Motor neuron (in vitro differentiated cells): ENCODE data around the gene GPR26. TPM values are rescaled to one million over a fixed set of nuclear protein-coding genes. Genes with fewer than 3 reads are reported as not detected.

Experiments used
- ATAC-seq, 8 experiments: fragments of 200-7000 bp; cut with Tn5 transposase; replicated peaks in 6 of 8; 2 replicates each; pipeline ENCODE4 v1.8.0; 2021; ENCODE audit warnings: mild to moderate bottlenecking in 8 of 8, moderate library complexity in 8 of 8
- H3K27ac ChIP-seq, 2 donors: fragments of 250-450 bp; sonication (Bioruptor Pico); 2 replicates each; pipeline ENCODE4 v1.9.0; 2021; ENCODE audit warnings: antibody characterized with exemption in 2 of 2, mild to moderate bottlenecking in 2 of 2, moderate library complexity in 1 of 2
- H3K4me1 ChIP-seq, 2 donors: fragments of 250-450 bp; sonication (Bioruptor Pico); replicated peaks in 1 of 2; 2 replicates each; pipeline ENCODE4 v1.6.1; 2021; ENCODE audit warnings: antibody characterized with exemption in 2 of 2, mild to moderate bottlenecking in 2 of 2, moderate library complexity in 1 of 2
- H3K4me3 ChIP-seq, 5 donors: fragments of 250-450 bp; sonication (Bioruptor Pico); 2 replicates each; pipeline ENCODE4 v1.9.0; 2021; ENCODE audit warnings: antibody characterized with exemption in 5 of 5, mild to moderate bottlenecking in 5 of 5, moderate library complexity in 4 of 5
- whole genome bisulfite sequencing, 10 experiments: fragments of 450-650 bp; shearing (Covaris generic); methylation state at CpG; one replicate each; pipeline ENCODE4 v1.0.0; 2022; 5-methylcytosine and 5-hydroxymethylcytosine counted together
- in situ Hi-C, 9 experiments: fragments of 400-800 bp; cut with MboI; loops; one replicate each; pipeline ENCODE4 v1.15.0; 2021; ENCODE audit warnings: low sequenced_read_pairs in 9 of 9, low pct_unique_long_range_greater_than_20kb in 2 of 9; ENCODE audit not compliant: unreplicated experiment in 9 of 9
- total RNA-seq, 8 experiments: library from RNA; unstranded; fragments of 300-600 nt; gene quantifications; 2 replicates each; pipeline versions ENCODE4 v1.2.3 to v1.2.4, GENCODE V29; 2022

GPR26 gene
- total RNA-seq, 8 experiments from 2014 or later = 0.04 to 0.36 (median 0.14) TPM

DNA sequence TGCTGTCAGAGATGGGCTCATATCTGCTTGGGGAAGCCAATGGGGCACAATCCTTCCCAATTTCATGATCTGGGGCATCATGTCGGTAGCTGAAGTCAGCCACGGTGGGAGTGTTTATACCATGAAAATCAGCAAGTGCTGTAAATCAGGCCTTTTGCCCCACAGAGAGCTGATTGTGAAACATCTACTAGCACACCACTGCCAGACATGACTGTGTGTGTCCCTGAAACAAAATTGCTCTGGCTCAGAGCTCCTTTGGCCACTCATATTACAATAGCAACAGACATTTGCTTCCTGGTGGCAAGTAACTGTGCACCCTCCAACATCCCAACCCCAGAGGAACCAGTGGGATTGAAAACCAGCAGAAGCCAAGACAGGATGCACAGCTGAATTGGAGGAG, 23.7 kb downstream of the GPR26 start:
- H3K27ac ChIP-seq = no peak overlapping the region
- no peak for ATAC-seq
- WGBS, 10 experiments = 0 to 63% (median 8%) methylated on average over 1 to 2 of the region's 2 CpGs; no CpG with 5 or more reads in 7 of the 10 experiments
- in situ Hi-C loops = no loop called here
- H3K4me1 ChIP-seq = no peaks in the 10 kb centered on the region
- H3K4me3 ChIP-seq = no peak overlapping the region

DNA sequence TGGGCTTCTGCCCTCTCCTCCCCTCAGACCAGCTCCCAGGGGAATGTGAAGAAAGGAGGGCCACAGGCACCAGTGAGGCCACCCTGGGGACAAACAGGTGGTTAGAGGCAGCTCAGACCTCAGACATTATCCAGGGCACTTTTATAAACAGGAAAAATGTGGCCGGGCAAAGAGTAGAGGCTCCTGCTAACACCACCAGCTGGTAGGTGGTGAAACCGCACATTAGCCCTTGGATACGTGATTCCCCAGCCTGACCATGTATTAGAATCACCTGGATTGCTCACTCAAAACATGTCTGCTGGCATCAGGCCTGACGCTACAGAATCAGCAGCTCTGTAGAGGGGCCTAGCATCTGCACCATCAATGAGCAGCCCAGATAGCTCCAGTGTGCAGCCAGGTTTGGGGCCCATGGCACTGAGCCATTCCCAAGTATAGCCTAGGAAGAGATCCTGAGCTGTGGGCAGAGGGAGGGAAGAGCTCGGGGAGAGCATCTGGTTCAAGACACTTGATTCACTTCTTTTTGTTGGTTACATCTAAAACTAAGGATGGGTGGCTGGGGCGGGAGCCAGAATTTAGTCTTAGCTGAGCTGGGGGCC, 37.1 kb downstream of the GPR26 start:
- in situ Hi-C loops = no loop called here
- WGBS, 10 experiments = 0 to 83% (median 67%) methylated on average over 1 to 5 of the region's 6 CpGs; no CpG with 5 or more reads in 3 of the 10 experiments
- no peak overlapping the region for H3K4me3 ChIP-seq
- no peaks in the 10 kb centered on the region for H3K4me1 ChIP-seq
- no peak overlapping the region for H3K27ac ChIP-seq
- ATAC-seq = no peak

DNA sequence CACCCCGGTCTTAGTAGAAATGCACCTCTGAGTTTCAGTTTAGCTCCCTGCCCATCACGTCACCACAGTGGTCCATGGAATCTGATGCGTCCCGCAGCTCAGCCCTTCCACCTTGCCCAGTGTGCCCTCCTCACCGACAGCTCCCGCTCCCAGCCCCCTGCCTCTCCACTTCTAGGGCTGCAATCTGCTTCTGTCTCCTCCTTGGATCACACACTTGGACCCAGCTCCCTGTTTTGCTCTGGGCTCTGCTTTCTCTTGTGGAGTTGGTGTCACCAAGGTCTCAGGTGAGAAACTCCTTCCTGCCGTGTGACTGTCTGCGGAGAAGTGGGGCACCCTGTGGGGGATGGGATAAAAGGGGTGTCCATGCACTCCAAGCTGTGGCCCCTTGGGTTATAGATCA, 37.9 kb downstream of the GPR26 start:
- Histone ChIP-seq H3K4me3 (no peak overlapping the region), H3K27ac (no peak overlapping the region), H3K4me1 (no peaks in the 10 kb centered on the region)
- in situ Hi-C loops = no loop called here
- ATAC-seq = no peak
- 70 to 100% (median 89%) methylated on average over 1 to 3 of the region's 8 CpGs; no CpG with 5 or more reads in 6 of the 10 experiments for WGBS, 10 experiments

DNA sequence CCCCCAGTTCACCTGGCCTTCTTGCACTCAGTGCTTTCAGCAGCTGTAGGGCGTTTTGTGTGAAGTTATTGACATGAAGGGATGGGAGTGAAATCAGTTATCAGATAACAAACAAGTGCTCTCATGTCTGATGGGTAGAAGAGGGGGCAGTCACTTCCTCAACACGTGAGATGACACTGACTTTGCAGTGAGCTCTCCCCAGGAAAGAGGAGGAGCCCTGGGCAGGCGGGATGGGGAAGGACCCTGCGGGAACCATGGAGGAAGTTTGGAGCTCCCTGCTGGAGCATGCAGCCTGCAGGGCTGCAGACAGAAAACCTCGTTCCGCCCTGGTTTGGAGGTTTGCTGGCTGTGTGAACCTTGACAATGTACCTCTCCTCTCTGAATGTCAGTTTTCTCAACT, 38.7 kb downstream of the GPR26 start:
- 0 to 50% (median 37%) methylated on average over 1 to 3 of the region's 6 CpGs; no CpG with 5 or more reads in 4 of the 10 experiments for WGBS, 10 experiments
- no peaks in the 10 kb centered on the region for H3K4me1 ChIP-seq
- in situ Hi-C loops = no loop called here

DNA sequence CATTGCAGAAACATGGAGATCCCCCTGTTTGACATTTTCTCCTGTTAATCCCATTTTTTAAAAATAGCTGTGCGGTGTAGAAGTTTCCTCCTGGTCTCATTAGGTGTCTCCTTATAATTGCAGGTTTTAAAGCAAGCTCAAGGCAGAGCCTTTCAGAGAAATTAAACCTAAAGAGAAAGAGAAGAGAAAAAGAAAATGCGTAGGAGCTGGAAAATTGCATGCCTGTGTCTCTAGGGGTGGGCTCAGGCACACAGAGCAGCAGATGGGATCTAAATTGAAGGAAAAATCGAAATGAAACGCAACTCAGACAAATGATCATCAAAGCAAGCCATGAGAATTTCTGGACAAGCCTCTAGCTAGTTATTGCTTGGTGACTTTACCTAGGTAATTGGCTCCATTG, 40.1 kb downstream of the GPR26 start:
- 16 to 78% (median 51%) methylated on average over 1 to 4 of the region's 4 CpGs; no CpG with 5 or more reads in 2 of the 10 experiments for WGBS, 10 experiments
- H3K4me3 ChIP-seq = no peak overlapping the region
- ATAC-seq = no peak
- H3K27ac ChIP-seq = no peak overlapping the region
- in situ Hi-C loops = no loop called here
- no peaks in the 10 kb centered on the region for H3K4me1 ChIP-seq

More for the DNA sequence above, 38.7 kb downstream of the GPR26 start:
- Histone ChIP-seq H3K27ac (no peak overlapping the region), H3K4me3 (no peak overlapping the region)
- no peak for ATAC-seq

DNA sequence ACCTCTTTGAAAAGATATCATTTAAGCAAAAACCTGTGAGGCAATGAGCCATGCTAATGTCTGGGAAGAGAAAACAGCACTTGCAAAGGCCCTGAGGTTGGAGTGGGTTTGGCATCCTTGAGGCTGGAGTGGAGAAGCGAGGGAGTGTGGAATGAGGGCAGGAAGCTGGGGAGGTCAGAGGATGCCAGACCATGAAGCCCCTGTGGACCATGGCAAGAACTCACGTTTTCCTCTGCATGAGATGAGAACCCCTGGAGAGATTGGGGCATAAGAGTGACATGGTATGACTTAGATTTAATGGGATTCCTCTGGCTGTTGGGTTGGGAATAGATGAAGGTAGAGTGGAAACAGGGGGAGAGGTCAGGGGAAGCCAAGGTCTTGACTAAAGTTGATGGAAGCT, 49.4 kb downstream of the GPR26 start:
- Histone ChIP-seq H3K4me1 (no peaks in the 10 kb centered on the region), H3K27ac (no peak overlapping the region), H3K4me3 (no peak overlapping the region)
- in situ Hi-C loops = no loop called here
- 0 to 67% (median 17%) methylated on average over 1 to 2 of the region's 2 CpGs; no CpG with 5 or more reads in 3 of the 10 experiments for WGBS, 10 experiments
- ATAC-seq = no peak

DNA sequence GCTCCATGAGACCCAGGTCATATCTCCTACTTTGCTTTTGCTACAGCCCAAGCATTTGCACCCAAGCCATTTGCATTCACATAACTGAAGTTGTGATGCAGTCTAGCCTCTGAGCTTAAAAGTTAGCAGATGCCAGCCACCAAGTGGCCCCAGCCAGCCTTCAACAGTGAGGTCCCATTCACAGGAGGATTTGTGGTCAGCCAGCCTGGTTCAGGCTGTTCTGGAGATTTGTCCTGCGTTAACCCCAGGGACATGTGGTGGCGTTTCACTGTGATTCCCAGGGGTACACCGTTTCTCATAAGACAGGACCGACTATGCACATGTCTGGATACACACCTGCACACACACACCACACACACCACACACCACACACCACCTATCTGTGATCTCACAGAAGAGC, 51.2 kb downstream of the GPR26 start:
- in situ Hi-C loops = no loop called here
- 80 to 90% (median 88%) methylated on average over 1 to 4 of the region's 4 CpGs; no CpG with 5 or more reads in 7 of the 10 experiments for WGBS, 10 experiments
- no peak overlapping the region for H3K4me3 ChIP-seq
- H3K4me1 ChIP-seq = no peaks in the 10 kb centered on the region
- no peak for ATAC-seq
- H3K27ac ChIP-seq = no peak overlapping the region

DNA sequence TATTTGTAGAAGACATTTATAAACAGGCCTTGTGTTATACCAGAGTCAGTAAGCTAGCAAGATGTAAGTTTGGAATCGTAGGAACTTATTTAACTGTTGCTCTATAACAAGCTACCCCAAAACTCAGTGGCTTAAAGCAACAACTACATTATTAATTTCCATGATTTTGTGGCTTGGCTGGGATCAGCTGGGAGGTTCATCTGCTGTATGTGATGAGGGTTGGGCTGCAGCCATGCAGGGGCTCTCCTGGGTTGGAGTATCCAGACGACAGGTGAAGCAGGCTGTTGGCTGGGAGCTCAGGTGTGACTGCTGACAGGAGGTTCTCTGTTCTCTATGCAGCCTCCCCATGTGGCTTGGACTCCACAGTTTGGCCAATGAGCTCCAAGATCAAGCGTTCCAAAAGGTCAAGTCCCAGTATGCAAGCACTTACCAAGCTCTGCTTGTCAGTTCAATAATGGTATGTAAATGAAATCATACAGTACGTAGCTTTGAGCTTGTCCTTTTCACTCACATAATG, 52.4 kb downstream of the GPR26 start:
- in situ Hi-C loops = no loop called here

DNA sequence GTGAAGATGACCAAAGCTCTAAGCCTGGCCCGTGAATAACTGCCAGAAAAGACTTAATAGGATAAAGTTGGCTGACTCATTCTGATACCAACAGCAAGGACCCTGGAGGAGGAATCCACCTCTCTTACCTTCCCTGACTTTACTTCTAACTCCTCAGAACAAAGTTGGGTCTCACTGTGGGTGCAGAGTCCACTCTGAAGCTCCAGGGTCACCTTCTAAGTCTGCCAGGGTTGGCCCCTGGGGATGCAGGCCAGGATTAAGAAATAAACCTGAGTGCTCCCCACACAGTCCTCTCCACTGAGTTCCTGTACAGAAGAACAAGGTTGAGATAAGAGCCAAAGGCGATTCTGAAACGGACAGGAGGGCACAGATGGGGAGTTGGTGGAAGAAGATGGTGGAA, 54.4 kb downstream of the GPR26 start:
- Histone ChIP-seq H3K4me3 (no peak overlapping the region), H3K4me1 (no peaks in the 10 kb centered on the region), H3K27ac (no peak overlapping the region)
- ATAC-seq = no peak
- 29 to 86% (median 55%) methylated on average over 1 to 3 of the region's 3 CpGs; no CpG with 5 or more reads in 3 of the 10 experiments for WGBS, 10 experiments
- in situ Hi-C loops = no loop called here

More for the DNA sequence above, 52.4 kb downstream of the GPR26 start:
- Histone ChIP-seq H3K27ac (no peak overlapping the region), H3K4me1 (no peaks in the 10 kb centered on the region), H3K4me3 (no peak overlapping the region)
- ATAC-seq = no peak
- 8 to 69% (median 42%) methylated on average over 2 to 4 of the region's 4 CpGs; no CpG with 5 or more reads in 2 of the 10 experiments for WGBS, 10 experiments

DNA sequence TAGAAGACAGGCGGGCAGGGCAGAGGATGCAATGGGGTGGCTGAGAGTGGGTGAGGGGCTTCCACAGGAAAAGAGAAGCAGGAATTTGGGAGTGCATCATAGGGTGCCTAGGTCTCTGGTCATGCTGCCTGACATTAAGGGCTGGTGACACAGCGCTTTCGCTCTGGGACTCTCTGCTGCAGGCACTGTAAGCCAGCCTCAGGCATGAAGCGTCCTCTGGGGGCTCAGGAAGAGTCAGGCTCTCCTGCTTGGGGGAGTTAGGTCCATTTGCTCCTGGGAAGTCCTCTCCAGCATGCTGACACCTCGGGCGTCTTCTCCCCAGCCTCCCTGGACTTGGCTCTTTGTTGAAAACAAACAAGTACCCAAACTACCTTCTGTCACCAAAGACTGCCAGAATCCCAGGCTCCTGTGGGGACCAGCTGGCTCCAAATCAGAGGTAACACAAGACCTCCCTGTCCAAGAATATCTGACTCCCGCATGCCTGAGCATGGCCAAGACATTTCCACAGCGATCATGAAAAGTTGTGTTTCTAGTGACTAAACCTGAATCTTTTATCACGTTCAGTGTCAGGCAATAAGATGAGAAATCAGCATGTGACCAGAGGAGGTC, 55.4 kb downstream of the GPR26 start:
- no peak for ATAC-seq
- in situ Hi-C loops = no loop called here
- no peaks in the 10 kb centered on the region for H3K4me1 ChIP-seq
- 20 to 78% (median 52%) methylated on average over 1 to 5 of the region's 9 CpGs; no CpG with 5 or more reads in 2 of the 10 experiments for WGBS, 10 experiments
- H3K4me3 ChIP-seq = no peak overlapping the region
- H3K27ac ChIP-seq = no peak overlapping the region

DNA sequence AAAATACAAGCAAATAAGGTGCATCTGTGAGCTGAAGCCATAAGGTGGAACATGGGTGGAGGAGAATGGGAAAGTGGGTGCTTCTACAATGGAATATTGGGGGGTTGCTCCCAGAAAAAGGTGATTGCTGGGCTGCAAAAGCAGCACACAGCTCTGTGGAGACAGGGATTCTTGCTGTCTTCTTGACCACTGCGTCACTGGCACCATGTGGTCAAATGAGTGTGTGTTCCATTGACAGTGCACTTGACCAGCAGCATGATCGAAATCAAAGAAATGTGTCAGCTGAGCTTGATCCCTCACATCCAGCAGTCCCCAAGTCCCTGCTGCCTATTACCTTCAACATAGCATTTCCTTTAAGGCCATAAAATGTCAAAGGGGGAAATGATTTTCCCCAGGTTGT, 56.2 kb downstream of the GPR26 start:
- H3K4me1 ChIP-seq = no peaks in the 10 kb centered on the region
- in situ Hi-C loops = no loop called here
- ATAC-seq = no peak
- WGBS, 10 experiments = 0 to 100% (median 83%) methylated on average over 1 to 2 of the region's 2 CpGs; no CpG with 5 or more reads in 3 of the 10 experiments
- H3K27ac ChIP-seq = no peak overlapping the region
- H3K4me3 ChIP-seq = no peak overlapping the region

DNA sequence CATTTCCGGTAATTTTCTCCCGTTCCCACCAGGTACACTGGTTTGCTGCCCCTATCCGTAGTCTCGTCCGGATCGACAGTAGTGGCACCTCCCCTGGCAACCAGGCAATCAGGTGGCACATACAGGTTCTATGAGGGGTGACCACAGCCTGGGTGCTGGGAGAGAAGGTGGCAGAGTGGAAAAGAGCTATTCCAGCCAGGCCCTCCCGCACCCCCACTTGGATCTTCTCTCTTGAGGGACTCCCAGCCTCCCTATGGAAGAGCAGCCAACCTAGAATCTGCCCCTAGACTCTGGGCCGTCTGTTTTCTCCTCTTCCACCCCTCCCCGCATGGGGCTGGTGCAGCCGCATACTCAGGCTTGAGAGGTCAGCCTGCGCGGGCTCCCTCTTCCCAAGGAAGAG, 58.6 kb downstream of the GPR26 start:
- no peak overlapping the region for H3K4me3 ChIP-seq
- in situ Hi-C loops = no loop called here
- 24 to 100% (median 86%) methylated on average over 1 to 8 of the region's 12 CpGs; no CpG with 5 or more reads in 4 of the 10 experiments for WGBS, 10 experiments
- H3K27ac ChIP-seq = no peak overlapping the region
- no peaks in the 10 kb centered on the region for H3K4me1 ChIP-seq
- ATAC-seq = no peak

DNA sequence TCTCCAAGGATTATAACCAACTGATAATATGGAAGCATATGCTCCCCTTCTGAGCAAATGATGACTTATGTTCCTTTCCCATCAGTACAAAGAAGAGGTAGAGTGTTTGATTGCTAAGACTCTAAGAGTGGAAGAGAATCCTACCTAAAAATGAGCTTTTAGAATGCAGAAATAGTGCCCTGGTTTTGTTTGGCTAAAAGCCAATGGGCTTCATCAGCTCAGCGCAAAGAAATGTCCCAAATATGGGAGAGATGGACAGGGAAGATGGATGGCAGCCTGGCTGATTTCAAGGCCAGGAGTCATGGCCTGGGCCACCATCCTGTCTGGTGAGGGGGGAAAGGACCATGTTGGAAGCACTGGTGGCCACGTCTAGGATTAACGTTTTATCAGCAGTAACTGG, 60.2 kb downstream of the GPR26 start:
- 20 to 64% (median 30%) methylated on average over 1 to 3 of the region's 3 CpGs; no CpG with 5 or more reads in 5 of the 10 experiments for WGBS, 10 experiments
- H3K27ac ChIP-seq = no peak overlapping the region
- in situ Hi-C loops = no loop called here

More for the DNA sequence above, 60.2 kb downstream of the GPR26 start:
- Histone ChIP-seq H3K4me3 (no peak overlapping the region), H3K4me1 (no peaks in the 10 kb centered on the region)
- ATAC-seq = no peak
